Erythroblast (primary cell): ENCODE data around the gene PITPNM2.

ENCODE experiments used
- DNase-seq, 2 experiments: peaks; one replicate each; lab custom pipeline; 2025; lab: John Stamatoyannopoulos, UW
- GATA1 ChIP-seq: IDR thresholded peaks from 2 replicates; pipeline ENCODE4 v1.6.1; 2011; ENCODE audit warnings: low read depth, mild to moderate bottlenecking, control low read depth, low read length, moderate library complexity
- POLR2A ChIP-seq: IDR thresholded peaks from 2 replicates; pipeline ENCODE4 v1.6.1; 2011; ENCODE audit warnings: mild to moderate bottlenecking, low read length

The PITPNM2 gene

DNA sequence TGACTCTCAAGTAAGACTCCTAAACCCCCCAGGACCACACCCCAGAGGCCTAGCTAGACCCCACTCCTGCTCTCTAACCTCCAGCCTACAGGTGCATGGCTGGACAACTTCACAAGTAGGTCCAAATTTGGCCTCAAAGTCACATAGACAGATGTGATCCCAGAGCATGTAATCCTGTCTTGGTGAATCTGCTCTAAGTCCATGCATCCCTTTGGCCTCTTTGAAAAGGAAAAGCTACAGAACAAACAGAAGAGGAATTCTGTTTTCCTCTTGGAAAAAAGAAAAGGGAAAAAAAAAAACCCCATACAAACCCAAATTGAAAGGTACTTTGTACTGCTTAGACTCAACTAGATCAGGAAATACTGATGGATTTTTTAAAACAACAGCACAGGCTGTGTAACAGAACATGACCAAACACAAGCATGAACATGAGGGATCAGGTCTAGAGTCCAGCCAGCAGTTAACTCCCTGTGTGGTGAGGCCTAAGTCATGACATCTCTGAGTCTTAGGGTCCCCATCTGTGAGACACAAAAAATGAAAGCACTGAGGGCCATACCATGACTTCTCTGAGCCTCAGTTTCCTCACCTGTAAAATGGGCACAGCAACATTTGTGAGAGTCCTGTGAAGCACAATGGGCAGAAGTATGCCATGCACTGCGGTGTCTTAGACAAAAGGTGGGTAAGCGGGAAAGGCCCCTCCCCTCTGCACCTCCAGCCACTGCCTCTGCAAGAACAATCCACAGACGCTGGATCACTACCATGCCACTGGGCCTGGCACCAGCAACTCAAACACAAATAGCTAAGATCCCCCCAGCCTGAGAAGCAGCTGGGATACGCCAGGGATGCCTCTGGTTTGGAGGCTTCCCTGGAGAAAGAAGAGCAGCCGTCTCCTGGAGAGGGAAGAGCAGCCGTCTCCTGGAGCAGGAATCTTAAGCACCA, 9.9 kb downstream of the PITPNM2 start:
- no peak for DNase-seq
- TF ChIP-seq GATA1 = no peak
- no peak for TF ChIP-seq POLR2A

DNA sequence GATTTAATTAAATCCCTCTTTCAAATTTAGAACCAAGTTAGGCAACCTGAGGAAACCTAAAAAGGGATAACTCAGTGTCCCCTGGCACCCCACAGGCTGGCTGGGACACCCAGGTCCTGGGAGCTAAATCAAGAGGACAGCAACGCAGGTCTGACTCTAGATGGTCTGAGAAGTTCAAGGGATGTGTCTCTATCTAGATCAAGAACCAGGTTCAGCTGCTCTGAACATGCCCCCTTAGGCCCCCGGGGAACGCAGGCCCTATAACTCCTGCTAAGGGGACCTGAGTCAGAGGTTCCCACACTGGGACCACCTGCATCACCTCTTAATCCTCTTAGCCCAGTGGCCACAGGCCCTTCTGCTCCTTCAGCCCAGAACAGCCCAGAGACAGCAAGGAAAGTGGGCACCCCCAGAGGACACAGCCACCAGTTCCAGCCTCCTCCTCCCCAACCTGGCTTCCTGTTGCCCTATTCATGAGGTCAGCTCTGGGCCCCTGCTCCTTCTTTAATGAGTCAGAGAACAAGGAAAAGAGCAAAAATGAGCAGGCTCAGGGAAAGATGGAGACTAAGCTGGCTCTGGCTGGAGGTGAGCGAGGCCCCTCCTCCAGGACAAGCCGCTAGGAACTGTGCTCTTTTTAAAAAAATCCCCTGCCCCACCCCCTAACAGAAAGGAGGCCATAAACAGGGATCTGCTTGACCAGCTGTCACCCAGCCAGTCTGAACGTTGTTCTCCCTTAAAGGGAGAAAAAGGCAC, 10.8 kb downstream of the PITPNM2 start:
- no peak for DNase-seq
- TF ChIP-seq GATA1 (no peak), POLR2A (no peak)

DNA sequence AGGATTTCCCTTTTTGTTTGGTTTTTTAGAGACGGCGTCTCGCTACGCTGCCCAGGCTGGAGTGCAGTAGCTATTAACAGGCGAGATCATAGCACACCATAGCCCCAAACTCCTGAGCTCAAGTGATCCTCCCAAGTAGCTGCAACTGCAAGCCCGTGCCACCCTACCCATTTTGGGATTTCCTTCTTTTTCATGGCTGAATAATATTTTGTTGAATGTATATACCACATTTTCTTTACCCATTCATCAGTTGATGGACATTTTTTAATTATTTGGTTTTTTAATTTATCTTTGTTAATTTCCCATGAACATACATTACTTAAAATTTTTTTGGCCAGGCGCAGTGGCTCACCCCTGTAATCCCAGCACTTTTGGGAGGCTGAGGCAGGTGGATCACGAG, 15.2 kb downstream of the PITPNM2 start:
- DNase-seq = no peak
- TF ChIP-seq POLR2A (no peak), GATA1 (no peak)

DNA sequence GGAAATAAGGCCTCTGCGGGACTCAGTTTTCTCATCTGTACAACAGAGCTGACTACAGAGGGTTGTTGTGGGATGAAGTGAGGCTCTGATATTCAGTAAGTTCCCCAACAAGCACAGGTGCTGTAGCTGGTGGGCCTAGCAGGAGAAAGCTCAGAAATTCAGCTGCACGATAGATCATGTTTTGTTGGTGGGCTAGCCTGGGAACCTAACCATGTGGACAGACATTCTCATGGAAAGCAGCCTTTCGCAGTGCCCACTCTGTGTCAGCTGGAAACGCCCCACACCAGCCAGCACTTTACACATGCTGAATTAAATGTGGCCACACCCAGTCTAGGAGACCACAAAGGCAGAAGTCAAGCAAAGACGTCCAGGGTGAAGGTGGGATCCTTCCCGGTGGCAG, 16.1 kb downstream of the PITPNM2 start:
- no peak for DNase-seq
- TF ChIP-seq POLR2A (no peak), GATA1 (no peak)

DNA sequence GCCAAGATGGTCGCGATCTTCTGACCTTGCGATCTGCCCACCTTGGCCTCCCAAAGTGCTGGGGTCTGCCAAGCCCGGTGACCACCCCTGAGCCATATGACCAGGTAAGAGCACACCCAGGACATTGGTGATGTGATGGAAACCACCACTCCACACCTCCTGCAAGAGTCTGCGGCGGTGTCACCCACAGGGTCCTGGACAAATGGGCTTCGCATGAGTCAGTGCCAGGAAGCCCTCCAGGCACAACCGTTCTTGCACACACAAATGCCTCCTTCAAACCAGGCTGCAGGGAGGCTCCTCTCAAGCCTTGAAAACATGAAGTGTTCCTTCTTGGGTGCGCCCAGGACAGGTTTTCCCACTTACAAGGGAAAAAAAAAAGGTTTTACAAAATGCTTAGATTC, 16.6 kb downstream of the PITPNM2 start:
- TF ChIP-seq GATA1 = no peak
- no peak for TF ChIP-seq POLR2A
- DNase-seq = no peak

DNA sequence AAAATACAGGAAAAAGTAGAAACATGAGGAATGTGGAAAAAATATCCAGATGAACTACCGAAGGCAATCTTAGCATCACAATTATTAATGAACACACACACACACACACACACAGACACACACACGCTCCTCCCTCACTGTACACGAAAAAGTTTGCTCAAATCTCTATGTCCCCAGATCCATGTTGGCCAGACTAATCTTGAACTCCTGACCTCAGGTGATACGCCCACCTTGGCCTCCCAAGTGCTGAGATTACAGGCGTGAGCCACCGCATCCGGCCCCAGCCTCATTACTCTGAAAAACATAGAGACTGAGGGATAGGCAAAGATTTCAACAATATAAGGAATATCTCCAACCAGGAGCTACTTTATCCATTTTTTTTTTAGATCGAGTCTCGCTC, 17.2 kb downstream of the PITPNM2 start:
- no peak for TF ChIP-seq GATA1
- TF ChIP-seq POLR2A = no peak

DNA sequence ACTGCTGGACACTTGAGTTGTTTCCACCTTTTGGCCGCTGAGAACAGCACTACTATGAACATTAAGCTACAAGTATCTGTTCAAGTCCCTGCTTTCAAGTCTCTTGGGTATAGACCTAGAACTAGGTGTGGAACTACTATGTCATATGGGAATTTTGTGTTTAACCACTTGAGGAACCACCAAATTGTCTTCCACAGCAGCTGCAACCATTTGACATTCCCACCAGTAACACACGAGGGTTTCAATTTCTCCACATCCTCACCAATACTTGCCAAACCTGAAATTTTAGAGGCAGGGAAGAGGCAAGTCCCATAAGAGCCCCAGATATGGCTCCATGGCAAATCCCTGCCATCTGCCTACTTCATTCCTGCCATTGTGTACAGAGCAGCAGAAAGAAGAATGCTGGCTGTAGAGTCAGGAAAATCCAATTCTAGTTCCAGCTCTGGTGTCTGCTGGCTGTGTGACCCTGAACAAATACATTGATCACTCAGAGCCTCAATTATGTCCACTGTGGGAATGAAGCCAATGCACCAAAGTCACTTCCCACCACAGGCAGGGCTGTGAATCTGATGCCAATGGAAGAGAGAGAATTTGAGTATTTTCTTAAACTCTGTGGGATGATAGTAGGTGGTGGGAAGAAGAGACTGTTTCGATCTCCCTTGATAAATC, 17.8 kb downstream of the PITPNM2 start:
- no peak for DNase-seq
- TF ChIP-seq GATA1 (no peak), POLR2A (no peak)

More for the DNA sequence above, 17.2 kb downstream of the PITPNM2 start:
- no peak for DNase-seq

DNA sequence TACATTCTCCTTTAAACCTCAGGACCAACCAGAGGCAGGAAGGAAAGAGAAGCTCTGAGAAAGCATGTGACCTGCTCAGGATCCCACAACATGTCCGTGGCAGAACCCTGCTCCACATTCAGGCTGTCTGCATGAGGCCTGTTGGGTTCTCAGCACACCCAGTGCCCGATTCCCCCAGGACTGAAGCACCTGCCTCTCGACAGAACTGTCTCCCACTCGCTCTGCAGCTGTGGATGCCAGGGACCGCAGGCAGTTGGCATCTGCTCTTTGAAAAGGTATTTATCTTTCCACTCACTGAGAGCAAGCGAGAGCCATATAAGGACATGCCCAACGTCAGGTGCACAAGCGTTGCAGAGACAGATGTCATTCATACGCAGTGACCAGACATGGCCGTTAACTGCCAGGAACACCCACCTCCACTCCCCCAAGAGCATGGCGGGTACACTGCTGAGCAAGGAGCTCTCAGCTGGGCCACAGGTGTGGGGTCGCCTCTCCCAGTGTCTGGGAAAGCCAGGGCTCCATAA, 18.9 kb downstream of the PITPNM2 start:
- DNase-seq = no peak
- TF ChIP-seq POLR2A = no peak

DNA sequence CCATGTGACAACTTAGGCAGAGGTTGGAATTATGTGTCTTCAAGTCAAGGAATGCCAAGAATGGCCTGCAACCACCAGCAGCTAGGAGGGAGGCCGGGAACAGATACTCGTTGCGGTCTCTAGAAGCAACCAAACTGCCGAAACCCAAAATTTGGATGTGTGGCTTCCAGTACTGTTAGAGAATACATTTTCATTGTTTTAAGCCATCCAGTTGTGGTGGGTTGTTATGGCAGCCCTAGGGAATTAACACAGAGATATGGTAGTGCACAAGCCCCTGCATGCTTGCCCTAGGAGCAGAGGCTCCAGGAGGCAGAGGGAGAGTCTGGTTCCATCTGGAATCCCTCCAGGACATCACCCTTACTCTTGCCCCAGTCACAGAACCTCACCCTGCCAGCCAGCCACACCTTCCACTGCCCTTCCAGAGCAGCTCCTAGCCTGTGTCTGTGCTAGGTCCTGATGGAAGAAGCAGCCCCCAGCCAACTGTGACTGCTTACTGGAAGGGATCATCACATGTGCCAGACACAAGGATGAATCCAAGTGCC, 19.5 kb downstream of the PITPNM2 start:
- DNase-seq = no peak

DNA sequence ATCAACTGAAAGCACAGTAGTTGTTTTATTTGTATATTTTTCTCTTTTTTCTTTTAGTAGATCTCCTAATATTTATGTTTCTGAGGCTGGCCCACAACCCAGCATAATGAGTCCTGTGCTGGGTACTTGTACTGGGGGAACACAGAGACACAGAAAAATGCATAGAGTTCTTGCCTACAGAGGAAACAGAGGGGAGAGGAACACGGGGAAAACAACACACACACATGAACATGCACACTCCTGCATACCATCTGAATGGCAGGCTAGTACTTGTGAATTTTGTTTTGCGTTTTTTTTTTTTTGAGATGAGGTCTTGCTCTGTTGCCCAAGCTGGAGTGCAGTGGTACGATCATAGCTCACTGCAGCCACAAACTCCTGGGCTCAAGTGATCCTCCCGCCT, 21.3 kb downstream of the PITPNM2 start:
- no peak for DNase-seq
- TF ChIP-seq GATA1 (no peak), POLR2A (no peak)

More for the DNA sequence above, 19.5 kb downstream of the PITPNM2 start:
- no peak for TF ChIP-seq POLR2A
- TF ChIP-seq GATA1 = no peak

DNA sequence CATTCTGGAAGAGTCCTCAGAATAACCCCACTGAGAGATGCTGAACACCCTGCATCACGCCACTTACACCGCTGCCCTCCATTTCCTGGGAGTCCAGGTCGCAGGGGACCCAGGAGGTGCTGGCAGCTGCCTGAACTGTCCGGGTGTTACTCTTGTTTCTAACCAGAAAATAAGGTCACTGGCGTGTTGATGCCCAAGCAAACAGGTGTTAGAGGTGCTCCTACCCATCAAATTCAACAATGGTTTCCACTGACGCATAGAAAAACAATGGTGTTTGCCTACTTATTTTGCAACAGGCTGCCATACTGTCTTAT, 23.8 kb downstream of the PITPNM2 start:
- no peak for DNase-seq
- TF ChIP-seq GATA1 (no peak), POLR2A (no peak)

DNA sequence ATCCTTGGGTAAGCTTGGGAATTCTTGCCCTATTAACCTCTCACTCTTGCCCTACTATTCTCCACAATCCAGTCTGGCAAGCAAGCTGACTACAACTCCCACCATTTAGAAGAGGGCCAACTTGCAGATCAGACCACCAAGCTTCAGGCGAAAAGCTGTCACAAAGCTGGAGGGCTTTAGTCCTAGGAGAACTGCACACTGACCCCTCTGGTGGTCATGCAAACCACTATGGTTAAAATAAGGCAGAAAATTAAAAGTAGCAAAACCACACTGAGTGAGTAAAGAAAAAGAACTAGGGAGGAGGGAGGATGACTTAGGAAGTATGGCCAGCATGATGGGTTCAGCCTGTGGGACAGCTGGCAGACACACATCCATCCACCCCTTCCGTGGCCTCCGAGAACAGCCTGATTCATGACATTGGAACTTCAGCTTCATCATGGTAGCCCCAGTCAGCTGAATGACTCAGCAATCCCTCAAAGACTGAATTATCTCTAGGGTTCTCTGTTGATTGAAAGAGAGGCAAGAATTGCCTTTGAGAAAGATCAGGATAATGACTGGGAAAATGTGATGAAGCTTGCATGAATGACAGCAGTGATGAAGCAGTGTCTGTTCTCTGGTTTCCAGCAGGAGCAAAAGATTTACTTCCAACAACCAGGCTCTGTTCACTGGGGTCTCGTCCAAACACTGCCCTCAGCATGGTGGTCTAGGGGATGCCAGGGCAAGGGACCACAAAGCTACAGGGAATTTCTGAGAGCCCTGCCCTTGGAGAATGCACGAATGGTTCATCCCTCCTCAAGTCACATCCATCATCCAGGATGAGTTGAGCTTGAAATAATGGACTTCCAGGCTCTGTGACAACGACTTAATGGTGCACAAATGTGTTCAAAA, 24.4 kb downstream of the PITPNM2 start:
- TF ChIP-seq POLR2A = no peak
- TF ChIP-seq GATA1 = no peak
- DNase-seq = peak; percentile 70 to 85

DNA sequence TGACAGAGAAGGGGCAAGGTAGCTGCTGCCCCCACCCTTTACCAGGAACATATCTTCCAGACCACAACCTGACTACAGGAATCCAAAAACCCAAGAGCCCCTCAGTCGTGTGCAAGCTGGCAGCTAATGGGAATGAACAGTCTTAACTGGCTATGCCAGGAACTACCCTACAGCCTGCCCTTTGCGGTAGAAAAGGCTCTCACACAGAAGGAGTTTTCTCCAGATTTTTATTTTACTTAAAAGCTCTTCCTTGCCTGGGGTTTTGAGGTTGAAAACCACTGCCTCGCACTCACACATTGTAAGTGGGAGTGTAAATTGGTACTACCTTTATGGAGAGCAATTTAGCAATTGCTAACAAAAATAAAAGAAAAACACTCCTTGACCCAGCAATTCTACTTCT, 28.3 kb downstream of the PITPNM2 start:
- TF ChIP-seq POLR2A (no peak), GATA1 (no peak)
- no peak for DNase-seq
